Gastrocnemius medialis (tissue), 4 donors: ENCODE measurements around the gene FBXO5.

Source experiments
- CTCF ChIP-seq, 5 experiments: fragments of 450-650 bp in 3 of 5; fragments of 200-600 bp in 2 of 5; sonication (generic) in 2 of 5; IDR thresholded peaks in 4 of 5; conservative IDR thresholded peaks in 1 of 5; 1 replicate in 4 of 5; 2 replicates in 1 of 5; pipeline ENCODE4 v1.5.1; 2016 to 2019; ENCODE audit warnings: antibody characterized with exemption in 5 of 5, mild to moderate bottlenecking in 3 of 5, moderate library complexity in 3 of 5
- POLR2A ChIP-seq, 2 donors: fragments of 450-650 bp; IDR thresholded peaks; one replicate each; pipeline ENCODE4 v1.6.1; 2017; ENCODE audit warnings: antibody characterized with exemption in 2 of 2, mild to moderate bottlenecking in 2 of 2, moderate library complexity in 2 of 2

DNA sequence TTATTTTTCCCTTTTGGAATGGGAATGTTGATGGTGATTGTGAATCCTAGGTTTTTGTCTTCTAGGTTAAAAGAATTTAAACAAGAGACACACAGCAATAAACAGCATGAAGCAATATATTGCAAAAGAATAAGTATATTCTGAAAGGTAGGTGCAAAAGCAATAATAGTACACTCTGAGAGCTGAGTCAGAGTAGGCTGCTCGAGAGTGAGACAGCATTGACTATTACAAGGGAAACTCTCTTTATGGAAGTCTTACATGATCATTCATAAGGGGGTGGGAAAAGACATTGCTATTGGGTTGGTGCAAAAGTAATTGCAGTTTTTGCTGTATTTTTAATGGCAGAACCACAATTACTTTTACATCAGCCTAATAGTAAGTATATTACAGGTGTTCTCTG, 25.0 kb downstream of the FBXO5 start:
- TF ChIP-seq CTCF (IDR thresholded peaks at IDR 0.05 in 4 of 5, conservative IDR thresholded peaks at IDR 0.05 in 1 of 5) (no peak), POLR2A (IDR thresholded peaks at IDR 0.05) (no peak)
